ENCODE data around the gene WDCP.
"Not testable (repeated sequence)": the region's sequence is repeated elsewhere in the genome, so short reads cannot be mapped to it uniquely, and the experiment has no call there.

Gene WDCP

GRCh38 chr2:24065341-24065740 lies 18.1 kb upstream of the WDCP start:
- no peak for DNase-seq

- no peak for DNase-seq
Observed at GRCh38 chr2:24058564-24059271, 11.5 kb upstream of the WDCP start.

- no peak for DNase-seq
Observed at GRCh38 chr2:24055750-24056149, 8.6 kb upstream of the WDCP start.

DNA sequence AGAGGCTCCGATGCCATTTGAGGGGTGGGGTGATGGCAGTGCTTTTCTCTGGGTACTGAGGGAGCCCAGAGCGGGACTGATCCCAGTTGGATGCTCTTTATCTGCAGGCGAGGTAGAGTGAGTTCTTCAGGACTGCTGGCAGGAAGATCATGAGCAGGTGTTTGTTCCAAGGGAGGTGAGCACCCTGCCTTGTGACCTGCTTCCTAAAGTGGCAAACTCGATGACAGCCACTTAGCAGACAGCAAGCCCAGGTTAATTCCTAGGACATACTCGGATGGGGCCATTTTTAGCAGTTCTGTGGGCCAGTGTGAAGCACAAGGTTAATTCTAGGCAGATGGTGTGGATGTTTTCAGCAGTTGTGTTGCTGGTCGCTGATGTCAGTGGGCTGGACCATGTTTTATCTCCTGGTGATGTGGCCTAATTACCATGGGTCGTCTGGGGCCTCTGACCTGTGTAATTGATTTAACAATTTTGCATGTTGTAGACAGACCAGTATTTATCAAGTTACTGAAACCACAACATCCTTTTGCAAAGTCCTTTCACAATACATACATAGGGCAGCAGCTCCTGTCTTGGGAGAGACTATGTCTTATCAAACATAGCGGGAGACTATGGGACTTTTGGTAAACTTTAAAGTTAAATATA lies 7.3 kb upstream of the WDCP start:
- no peak for DNase-seq

DNA sequence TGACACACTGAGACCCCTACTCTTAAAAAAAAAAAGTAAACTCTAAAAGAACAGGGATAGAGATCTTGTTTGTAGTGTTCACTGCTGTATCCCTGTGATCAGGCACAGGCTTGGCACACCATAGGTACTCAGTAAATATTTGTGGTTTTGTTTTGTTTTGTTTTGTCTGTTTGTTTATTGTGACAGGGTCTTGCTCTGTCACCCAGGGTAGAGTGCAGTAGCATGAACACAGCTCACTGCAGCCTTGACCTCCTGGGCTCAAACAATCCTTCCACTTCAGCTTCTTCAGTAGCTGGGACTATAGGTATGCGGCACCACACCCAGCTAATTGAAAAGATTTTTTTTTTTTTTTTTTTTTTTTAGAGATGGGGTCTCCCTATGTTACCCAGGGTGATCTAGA lies 5.8 kb upstream of the WDCP start:
- DNase-seq: no peak

DNA sequence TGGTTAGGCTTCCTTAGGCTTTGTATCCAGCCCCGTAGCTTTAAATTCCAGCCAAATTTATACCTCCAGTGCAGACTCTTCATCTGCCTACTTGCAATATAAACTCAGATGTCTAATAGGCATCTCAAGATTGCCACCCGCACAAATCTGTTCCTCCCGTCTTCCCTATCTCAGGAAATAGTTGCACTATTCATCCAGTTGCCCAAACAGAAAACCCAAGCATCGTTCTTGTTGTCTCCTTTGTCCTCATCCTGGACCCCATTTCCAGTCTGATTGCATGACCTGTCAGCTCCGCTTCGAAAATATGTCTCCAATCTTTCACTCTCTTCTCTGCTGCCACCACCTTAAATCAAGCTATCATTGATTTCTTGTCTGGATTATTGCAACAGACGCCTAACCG lies 4.6 kb upstream of the WDCP start:
- peak in 2 of 56 donors; percentile 14 to 31 for DNase-seq

DNA sequence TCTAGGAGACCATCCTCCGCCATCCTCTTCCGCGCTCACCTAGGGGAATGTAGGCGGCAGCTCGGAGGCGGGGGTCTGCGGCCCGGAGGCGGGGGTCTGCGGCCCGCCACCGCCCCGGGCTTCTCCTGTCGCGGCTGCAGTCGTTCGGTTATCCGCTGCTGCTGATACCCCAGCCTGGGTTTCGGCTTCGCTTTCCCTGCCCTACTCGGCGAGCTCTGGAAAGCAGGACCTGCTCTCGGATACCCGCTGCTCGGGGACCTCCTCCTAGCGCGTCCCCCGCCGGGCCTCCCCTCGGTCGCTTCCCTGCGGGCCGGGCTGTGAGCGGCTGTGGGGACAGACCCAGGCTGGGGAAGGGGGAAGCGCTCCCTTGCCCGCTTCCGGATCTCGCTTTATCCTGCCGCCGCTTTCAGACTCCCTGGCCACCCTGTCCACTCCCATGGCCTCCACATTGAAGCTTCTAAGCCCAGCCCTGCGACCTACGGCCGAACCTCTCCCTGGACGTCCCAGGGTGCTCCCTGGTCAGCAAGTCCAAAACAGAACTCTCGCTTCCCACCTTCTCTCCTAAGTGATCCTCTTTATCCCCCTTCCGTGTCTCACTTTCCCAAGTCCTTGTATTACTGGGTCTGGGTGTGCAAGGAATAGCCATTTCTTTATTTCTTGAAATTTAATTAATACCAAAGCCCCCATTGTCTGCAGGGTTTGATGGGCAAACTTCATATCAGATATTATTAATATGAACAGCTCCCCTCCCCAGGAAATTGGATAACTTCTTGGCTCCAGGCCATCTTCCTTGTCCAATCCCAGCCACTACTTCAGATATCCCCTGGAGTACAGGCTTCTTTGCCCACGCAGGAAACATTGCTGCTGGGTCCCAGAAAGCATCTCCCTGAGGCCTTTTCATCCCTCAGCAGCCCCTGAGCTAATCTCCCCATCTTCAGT lies 3.1 kb upstream of the WDCP start:
- DNase-seq: peak in 20 of 56 donors; percentile 8 to 44 (median 18)

GRCh38 chr2:24049485-24050021 lies 2.4 kb upstream of the WDCP start, which contains the start of gene FKBP1B:
FKBP1B (plus strand) TSS chr2:24049741; CDS start chr2:24049850, 109 bp downstream.
- DNase-seq: peak in 23 of 56 donors; percentile 7 to 67 (median 23)

DNA sequence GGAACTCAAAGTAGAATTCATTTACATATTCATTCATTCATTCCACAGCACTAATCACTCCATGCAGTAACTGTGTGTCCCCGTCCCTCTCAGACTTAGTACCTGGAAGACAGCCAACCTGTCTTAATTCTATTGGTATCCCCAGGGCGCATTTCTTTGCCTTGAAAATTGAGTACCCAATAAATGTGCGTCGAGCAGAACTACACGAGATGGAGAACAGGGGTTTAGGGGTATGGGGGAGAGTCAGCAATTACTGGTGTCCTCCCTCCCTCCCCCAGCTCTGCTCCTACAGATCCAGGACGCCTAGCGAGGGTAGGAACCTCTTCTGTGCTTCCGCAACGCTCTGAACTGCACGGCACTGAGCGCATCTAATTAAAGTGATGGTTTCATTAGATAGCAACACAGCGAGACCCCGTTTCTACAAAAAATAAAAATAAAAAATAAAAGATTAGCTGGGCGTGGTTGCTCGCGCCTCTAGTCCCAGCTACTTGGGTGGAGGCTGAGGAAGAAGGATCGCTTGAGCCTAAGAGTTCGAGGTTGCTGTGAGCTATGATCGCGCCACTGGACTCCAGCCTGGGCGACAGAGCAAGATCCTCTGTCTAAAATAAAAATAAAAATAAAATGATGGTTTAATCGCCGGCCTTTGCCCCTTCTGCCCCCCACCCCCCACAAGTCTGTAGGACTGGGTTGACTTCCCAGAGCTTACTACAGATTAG lies 1.7 kb upstream of the WDCP start:
- no peak for DNase-seq

DNA sequence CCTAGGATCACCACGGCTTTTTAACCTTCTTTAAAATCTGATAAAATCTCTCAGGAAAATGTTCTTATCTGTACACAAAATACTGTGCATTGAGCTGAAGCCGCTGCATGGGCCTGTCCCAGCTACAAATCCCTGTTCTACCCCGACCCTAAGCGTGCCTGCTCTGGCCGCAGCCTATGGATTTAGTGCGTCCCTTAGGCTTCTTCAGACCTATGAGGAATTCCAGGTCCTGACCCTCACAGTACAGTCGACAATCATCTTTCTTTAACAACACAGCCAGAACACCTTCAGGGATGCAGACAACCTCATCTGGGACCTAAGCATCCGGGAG lies 477 bp upstream of the WDCP start:
- DNase-seq: no peak

DNA sequence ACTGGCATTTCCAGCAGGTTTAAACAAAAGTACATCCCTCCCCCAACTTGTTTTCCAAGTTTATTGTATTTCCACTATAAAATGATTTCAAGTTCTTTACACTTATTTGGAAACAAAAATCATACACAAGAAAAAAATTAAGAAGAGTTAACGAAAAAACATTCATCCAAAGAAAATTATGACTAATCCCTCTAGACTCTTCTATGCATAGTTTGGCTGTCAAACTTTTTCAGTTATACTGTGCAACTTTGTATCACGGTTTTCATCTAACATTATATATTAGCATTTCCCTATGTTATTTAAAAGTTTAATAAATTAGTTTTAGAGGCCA lies 627 bp downstream of the WDCP start:
- no peak for DNase-seq

DNA sequence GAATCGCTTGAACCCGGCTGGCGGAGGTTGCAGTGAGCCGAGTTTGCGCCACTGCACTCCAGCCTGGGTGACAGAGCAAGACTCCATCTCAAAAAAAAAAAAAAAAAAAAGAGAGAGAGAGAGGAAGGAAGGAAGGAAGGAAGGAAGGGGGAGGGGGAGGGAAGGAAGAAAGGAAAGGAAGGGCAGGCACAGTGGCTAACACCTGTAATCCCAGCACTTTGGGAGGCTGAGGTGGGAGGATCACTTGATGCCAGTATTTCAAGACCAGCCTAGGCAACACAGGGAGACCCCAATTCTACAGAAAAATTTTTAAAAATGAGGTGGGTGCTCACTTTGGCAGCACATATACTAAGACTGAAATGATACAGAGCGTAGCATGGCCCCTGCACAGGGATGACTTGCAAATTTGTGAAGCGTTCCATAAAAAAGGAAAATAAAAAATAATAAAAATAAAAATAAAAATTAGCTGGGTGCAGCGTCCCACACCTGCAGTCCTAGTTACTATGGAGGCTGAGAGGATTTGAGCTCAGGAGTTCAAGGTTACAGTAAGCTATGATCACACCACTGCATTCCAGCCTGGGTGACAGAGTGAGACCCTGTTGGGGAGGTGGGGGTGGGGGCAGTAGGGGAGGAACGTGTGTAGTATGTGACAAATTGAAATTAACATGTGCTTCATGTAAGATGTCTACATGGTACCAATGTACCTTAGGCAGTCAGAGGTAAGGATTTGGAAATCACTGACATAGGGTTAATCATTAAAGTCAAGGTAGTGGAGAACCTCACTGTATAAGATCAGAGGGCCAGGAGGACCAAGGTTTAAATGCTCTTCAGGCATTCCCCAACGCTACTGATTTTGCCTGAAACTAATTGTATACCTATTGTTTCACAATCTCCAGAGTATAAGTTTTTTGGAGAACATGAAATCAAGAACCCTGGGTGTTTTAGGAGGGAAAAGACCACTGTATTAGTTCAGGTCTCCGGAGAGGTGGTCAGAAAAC lies 1.4 kb downstream of the WDCP start:
- DNase-seq: no peak

DNA sequence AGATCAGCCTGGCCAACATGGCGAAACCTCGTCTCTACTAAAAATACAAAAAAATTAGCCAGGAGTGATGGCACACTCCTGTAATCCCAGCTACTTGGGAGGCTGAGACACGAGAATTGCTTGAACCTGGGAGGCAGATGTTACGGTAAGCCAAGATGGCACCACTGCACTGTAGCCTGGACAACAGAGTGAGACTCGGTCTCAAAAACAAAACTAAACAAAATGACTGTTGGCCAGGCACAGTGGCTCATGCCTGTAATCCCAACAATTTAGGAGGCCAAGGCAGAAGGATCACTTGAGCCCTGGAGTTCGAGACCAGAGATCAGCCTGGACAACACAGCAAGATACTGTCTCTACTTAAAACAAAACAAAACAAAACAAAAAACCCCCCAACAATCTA lies 4.1 kb downstream of the WDCP start:
- DNase-seq: not testable (repeated sequence)

GRCh38 chr2:24040511-24040910 lies 6.7 kb downstream of the WDCP start:
- no peak for DNase-seq

GRCh38 chr2:24038786-24039499 lies 8.2 kb downstream of the WDCP start:
- DNase-seq: no peak

DNA sequence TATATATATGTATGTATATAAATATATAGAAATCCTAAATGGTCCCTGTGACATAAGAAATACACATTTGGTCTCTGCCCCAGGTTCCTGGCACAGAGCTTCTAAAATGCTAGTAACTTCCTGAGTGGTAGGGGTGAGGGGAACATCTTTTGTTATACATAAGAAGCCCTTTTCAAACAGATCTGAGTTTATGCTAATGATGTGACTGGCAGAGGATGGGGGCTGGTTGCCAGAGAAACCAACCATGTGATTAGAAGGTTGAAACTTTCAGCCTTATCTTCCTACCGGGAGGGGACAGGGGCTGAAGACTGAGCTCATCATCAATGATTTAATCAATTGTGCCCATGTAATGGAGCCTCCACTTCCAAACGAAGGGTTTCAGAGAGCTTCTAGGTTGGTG lies 21.0 kb downstream of the WDCP start:
- DNase-seq: no peak

GRCh38 chr2:24024996-24025663 lies 22.1 kb downstream of the WDCP start:
- DNase-seq: no peak

- DNase-seq: no peak
Observed at GRCh38 chr2:24024018-24024417, 23.2 kb downstream of the WDCP start.

Measured in amygdala (tissue), 56 donors.